NOMO-1 (cell line): Measurements from ENCODE around the gene DDX60.
"Not testable (repeated sequence)": the region's sequence is repeated elsewhere in the genome, so short reads cannot be mapped to it uniquely, and the experiment has no call there.

ENCODE experiments used
- DNase-seq, 2 experiments: peaks; one replicate each; lab custom pipeline; 2025; ENCODE audit not compliant: unreplicated experiment in 2 of 2; lab: John Stamatoyannopoulos, UW

The DDX60 gene

GRCh38 chr4:168293386-168293975 is 25.1 kb downstream of the DDX60 start:
- DNase-seq, result no peak

- DNase-seq, result no peak
Measured at GRCh38 chr4:168291242-168291641, 27.3 kb downstream of the DDX60 start.

GRCh38 chr4:168285850-168286249 is 32.7 kb downstream of the DDX60 start:
- not testable (repeated sequence) for DNase-seq

GRCh38 chr4:168279556-168279955 is 39.0 kb downstream of the DDX60 start:
- peak in 1 of 2 experiments; percentile 22 for DNase-seq

- no peak for DNase-seq
Measured at GRCh38 chr4:168275836-168276235, 42.7 kb downstream of the DDX60 start.

- no peak for DNase-seq
Measured at GRCh38 chr4:168274871-168275270, 43.7 kb downstream of the DDX60 start.

GRCh38 chr4:168273838-168274237 is 44.7 kb downstream of the DDX60 start:
- no peak for DNase-seq

GRCh38 chr4:168272488-168272887 is 46.1 kb downstream of the DDX60 start:
- DNase-seq, result no peak

- DNase-seq, result no peak
Measured at GRCh38 chr4:168269896-168270295, 48.7 kb downstream of the DDX60 start.

GRCh38 chr4:168265327-168265726 is 53.2 kb downstream of the DDX60 start:
- no peak for DNase-seq

GRCh38 chr4:168264903-168265302 is 53.6 kb downstream of the DDX60 start:
- DNase-seq, result no peak

- no peak for DNase-seq
Measured at GRCh38 chr4:168263039-168263438, 55.5 kb downstream of the DDX60 start.

GRCh38 chr4:168259096-168259495 is 59.5 kb downstream of the DDX60 start:
- DNase-seq, result no peak

- peak; percentile 31 to 81 for DNase-seq
Measured at GRCh38 chr4:168257768-168258167, 60.8 kb downstream of the DDX60 start.

GRCh38 chr4:168248176-168248710 is 70.3 kb downstream of the DDX60 start:
- no peak for DNase-seq

- no peak for DNase-seq
Measured at GRCh38 chr4:168247603-168248002, 70.9 kb downstream of the DDX60 start.

- no peak for DNase-seq
Measured at GRCh38 chr4:168241953-168242352, 76.6 kb downstream of the DDX60 start.

- no peak for DNase-seq
Measured at GRCh38 chr4:168240821-168241220, 77.7 kb downstream of the DDX60 start.

GRCh38 chr4:168221301-168221700 is 97.3 kb downstream of the DDX60 start:
- DNase-seq, result no peak

- DNase-seq, result no peak
Measured at GRCh38 chr4:168220893-168221292, 97.7 kb downstream of the DDX60 start.

GRCh38 chr4:168218645-168219044 is 99.9 kb downstream of the DDX60 start:
- DNase-seq, result no peak

GRCh38 chr4:168213511-168213910 is 105.0 kb downstream of the DDX60 start:
- not testable (repeated sequence) for DNase-seq

GRCh38 chr4:168212656-168213055 is 105.9 kb downstream of the DDX60 start:
- peak in 1 of 2 experiments; percentile 20 for DNase-seq
